Activated CD4-positive, CD25-positive, alpha-beta regulatory T cell treated with anti-CD3 and anti-CD28 coated beads, Interleukin-2, amount 50 U/mL, for 24 hours (primary cell): ENCODE data around the gene FSTL5.
"Not testable (repeated sequence)": the region's sequence is repeated elsewhere in the genome, so short reads cannot be mapped to it uniquely, and the experiment has no call there.

Experiments used
- ATAC-seq, 2 donors: fragments of 150-1000 bp; cut with Tn5 transposase; one replicate each; pipeline ENCODE4 v1.10.0; 2021; ENCODE audit warnings: mild to moderate bottlenecking in 1 of 2, moderate library complexity in 1 of 2

Gene FSTL5

DNA sequence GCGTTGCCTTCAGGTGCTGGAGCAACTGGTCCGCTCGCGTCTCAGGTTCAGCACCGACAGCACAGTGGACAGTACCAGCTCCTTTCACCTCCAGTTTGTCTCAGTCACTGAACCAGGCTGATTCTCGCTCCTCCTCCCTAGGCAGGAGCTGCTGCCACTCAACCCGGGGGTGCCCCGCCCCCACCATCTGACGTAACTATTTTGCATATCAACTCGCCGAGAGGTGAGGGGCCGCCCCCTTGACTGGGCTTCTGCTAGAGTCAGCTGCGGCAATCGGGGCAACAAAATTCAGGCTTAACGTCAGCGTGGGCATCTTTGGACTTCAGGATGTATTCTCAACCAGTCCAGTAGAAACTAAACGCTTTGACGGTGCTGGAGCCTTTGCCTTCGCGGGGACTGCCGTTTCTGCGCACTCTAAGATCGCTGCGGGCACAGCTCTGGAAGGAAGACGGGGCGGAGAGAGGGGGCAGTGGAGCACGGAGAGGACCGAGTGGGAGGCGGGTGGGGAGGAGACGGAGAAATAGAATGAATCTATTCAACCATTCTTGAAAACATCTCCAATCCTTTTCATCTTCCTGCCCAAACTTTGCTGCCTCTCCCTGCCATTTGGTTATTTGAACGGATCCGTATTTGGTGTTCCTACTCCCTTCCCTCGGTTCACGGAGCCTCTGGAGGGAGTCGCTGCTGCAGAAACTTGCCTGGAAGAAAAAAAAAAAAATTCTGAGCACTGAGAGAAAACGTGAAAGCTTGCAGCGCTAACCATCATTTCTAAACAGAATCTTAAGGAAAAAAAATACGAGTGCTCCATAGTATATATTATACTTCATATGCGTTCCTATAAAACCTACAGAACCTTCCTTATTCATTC, at the start of gene FSTL5:
Gene FSTL5, minus strand, starts transcription at position 109 of the 868 bp plus-strand sequence. CDS start 52,604 bp downstream, outside the sequence.
- peak; percentile 43 to 53 for ATAC-seq

- ATAC-seq: no peak
These were observed 45.9 kb upstream of the FSTL5 start for GRCh38 chr4:162209706-162210105.

GRCh38 chr4:162203478-162203877, 39.7 kb upstream of the FSTL5 start:
- not testable (repeated sequence) for ATAC-seq

GRCh38 chr4:162201673-162202072, 37.9 kb upstream of the FSTL5 start:
- ATAC-seq: no peak

GRCh38 chr4:162170509-162170908, 6.7 kb upstream of the FSTL5 start:
- no peak for ATAC-seq

DNA sequence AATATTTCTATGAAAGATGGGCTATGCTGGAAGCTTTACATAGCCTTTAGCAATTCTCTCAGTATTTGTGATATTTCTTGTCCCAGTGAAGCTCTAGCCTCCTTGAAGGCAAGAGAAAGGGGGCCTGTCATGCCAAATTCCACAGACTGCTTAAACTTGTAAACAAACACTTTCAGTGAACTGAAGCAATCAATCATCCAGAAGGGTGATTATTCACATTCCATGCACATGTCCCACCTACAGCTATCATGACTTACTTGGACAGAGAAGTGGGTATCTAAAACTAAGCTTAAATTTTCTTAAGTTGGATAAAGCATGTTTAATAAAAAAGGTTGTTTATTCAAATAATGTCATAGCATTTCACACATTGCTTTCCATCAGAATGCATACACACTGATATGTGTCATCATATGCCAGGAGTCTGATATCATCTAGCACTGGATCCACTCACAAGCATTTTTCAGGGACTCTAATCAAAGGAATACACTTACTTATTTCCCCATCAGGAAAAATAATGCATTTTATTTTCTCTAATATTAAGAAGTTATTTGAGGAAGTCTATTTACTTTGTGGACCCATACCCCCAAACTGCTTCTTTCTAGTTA, 1.2 kb upstream of the FSTL5 start:
- ATAC-seq: no peak

DNA sequence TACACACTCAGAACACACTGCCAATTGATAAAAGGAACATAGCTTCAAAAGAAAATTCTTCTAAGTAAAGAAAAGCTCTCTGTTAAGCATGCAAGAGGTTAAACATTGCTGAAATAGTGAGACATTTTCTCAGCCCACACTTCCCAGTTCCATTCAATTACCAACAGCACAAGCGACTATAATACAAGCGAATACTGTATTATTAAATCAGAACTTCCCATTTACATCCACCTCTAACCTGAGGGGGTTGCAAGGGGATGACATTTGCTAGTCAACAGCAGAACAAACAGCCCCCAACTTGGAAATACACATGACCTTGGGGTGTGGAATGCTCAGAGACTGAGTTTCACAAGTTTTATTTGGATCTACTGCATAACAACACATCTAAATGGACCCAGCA, 1.1 kb downstream of the FSTL5 start:
- ATAC-seq: no peak

GRCh38 chr4:162157241-162157640, 6.6 kb downstream of the FSTL5 start:
- ATAC-seq: no peak

GRCh38 chr4:162154862-162155540, 8.8 kb downstream of the FSTL5 start:
- ATAC-seq: no peak

DNA sequence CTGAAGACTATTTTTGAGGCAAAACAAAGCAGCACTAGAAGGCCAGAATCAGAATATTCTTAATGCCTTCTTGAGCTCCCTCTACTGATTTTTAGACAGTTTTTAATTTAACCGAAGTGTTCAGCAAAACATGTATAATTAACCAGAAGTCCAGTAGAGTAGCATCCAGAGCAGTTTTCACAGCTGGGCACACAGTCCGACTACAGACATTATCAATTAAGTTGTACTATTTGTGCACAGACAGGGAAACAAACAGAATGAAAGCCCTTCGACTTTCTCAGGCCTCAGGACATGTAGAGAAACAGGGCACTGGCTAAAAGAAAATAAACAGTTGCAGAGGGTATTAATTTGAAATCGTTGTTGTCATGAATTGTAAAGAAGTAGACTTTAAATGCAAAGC, 11.9 kb downstream of the FSTL5 start:
- ATAC-seq: no peak

DNA sequence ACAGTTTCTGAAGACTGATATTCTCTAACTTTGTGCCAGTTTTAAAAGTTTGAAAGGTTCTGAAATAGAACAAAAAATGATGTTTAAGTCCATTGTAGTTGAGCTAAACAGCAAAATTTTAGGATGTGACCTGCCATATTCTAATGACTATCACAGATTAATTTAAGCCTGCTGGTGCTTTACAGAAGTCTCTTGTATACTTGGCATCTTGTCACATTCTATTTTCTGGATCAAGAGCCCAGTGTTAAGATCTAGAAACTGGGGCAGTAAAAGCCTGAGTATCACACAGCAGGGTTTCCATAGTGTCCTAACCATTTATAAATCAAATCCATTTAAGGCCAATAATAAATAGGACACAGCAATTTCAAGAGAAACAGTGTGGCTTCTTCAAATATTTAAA, 12.4 kb downstream of the FSTL5 start:
- no peak for ATAC-seq

- ATAC-seq: no peak
These were observed 14.2 kb downstream of the FSTL5 start for GRCh38 chr4:162149644-162150043.

DNA sequence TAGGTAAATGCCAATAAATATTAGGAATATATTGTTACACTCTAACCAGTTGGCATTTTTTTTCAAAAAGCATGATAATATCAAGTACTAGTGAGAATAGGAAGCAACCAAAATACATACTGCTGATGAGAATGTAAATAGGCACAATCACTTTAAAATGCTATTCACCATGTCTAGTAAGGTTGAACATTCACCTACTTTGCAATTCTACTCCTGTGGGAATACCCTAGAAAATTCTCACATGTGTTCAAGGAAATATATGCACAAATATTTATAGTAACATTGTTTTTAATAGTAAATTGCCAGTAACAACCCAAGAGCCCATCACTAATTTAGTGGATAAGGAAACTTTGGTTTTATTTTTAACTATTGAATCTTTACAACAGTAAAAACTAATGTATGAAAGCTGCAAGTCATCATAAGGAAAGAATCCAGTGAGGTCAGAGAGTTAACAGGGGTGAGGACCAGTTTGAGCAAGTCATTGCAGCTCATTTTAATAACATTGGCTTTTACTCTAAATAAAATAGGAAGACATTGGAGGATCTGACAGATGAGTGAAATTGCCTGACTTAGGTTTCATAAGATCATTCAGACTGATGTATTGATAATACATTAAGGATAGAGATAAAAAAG, 23.6 kb downstream of the FSTL5 start:
- no peak for ATAC-seq

DNA sequence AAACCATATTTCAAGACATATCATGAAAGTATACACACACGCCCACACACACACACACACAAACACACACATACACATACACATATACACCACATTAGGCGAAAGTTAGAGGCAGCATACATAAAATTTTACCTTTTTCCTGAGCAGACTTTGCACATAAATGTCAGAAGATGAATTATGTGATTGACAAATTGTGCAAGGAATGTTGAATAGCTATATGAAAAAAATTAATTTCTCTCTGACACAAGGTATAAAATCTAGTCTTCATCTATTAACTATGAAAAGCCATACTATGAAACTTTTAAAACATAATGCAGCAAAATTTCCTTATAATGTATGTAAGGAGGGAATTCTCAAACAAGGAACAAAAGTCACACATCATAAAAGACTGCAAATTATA, 24.4 kb downstream of the FSTL5 start:
- ATAC-seq: no peak

DNA sequence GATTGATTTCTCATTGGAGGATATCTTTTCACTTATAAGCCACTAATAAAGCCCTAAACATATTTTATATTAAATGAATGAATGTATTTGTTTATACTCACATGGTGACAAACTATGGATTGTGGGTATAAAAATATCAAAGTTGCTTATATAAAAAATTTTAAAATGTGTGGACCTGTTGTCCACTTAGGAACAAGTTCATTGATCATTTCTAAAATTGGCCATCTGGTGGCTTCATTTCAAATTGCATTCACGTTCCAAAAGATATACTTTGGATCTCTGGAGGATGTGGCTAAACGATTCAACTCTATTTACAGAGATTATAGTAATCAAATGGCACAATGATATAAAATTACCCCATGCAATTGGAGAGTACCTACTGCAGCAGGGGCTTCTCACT, 32.5 kb downstream of the FSTL5 start:
- ATAC-seq: no peak

DNA sequence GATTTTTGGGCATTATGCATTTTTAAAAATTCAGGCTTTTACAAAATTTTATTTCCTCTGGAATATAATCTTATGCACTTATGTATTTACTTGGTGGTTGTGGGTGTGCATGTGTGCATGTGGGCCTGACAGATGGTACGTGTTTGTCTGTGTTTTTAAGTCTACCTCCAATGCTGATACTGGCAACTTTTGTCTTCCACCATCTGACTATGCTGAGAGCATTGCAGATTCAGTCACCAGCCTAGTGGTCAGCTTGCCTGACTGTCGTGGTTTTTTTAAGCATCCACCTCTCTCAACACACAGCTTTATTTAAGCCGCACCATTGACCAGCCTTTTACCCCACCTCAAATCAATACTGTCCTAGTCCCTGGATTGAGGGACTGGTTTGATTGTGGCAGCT, 37.1 kb downstream of the FSTL5 start:
- ATAC-seq: no peak

DNA sequence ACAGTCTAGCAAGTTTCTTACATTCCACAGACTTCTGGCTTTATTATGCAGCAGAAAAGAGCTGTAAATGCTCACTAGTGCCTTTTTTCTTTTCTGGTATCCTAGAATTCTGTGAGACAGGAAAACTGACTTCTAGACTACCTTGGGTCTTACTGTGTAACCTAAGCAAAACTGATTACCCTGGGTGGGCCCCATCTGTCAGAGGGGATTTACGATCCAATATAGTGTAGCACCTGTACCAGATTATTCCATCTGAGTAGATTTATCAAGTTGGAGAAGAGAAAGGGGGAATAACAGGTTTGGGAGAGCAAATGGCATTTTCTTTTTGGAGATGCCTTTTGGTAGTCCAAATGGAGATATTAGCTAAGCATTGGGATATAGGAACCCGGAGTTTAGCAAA, 46.7 kb downstream of the FSTL5 start:
- ATAC-seq: no peak

DNA sequence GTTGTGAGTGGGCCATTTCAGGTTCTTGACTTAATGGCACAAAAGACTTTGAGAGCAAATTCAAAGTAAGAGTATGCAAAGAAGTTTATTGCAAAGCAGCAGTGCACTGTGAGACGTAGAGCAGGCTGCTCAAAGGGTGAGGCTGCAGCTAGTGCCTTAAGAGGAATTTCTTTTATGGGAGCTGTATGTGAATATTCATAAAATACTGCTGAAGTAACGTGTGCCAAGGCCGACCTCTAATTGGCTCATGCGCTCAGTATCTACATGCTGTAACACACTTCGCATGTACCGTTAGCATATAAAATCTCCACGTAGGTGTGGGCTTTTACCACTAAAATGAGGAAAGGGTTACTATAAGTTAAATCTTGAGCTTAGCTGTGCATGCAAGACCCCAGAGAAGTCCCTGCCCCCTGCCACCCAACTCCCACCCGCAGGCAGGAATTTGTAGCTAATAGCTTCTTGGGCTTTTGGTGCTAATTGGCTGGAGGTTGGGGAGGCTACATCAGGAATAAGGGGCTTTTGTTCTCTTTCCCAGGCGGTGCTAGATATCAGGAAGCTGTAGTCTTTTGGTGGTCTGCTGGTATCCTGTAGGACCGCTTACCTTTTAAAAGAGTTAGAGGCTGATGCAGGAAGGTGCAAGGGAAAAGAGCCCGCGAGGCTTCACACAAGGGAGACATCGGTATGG, 47.6 kb downstream of the FSTL5 start:
- no peak for ATAC-seq

GRCh38 chr4:162115333-162115732, 48.5 kb downstream of the FSTL5 start:
- no peak for ATAC-seq

DNA sequence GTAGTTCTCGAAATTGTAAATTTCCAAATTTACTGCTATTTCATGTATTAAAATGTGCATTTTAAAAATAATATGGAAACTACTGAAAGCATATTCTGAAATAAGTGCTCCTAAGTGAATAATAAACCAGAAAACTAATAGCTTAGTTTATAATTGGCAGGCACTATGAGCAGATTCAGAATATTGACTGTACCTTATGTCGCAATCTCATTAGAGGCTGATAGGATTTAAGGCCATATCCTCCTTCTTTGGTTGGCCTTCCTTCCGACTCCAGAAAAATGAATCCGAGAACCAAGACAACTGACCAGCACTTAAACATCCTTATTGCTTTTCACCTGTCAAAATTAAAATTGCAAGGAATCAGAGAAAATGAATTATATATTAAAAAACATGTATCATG, 52.7 kb downstream of the FSTL5 start:
- no peak for ATAC-seq

GRCh38 chr4:162104459-162105124, 59.2 kb downstream of the FSTL5 start:
- ATAC-seq: no peak

GRCh38 chr4:162103908-162104307, 59.9 kb downstream of the FSTL5 start:
- ATAC-seq: not testable (repeated sequence)
